ENCODE data around the gene TBC1D10A.

DNA sequence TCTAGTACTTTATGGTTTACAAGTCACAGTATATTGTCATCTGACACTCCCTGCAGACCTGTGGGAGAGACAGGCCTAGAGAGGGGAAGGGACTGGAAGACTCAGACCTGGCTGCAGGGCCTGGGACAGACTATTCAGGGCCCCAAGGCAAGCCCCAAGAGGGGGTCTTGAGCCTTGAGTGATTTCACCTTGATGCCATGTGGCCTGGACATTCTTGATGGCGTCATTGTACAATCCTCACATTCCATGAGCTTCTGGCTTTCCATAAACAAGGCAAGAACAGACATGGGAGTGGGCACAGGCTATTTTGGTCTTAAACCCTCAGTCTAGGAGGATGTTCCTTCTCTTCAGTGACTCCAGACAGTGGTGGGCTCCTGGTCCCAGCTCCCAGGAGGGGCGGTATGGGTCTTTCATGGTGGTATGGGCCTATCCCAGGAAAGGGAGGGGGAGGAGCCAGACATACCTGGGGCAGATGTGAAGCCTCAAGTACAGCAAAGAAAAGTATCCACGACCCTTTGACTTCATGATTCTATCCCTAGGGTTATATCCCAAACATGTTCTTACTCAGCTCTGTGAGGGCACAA, 1.8 kb upstream of the TBC1D10A start:
- TF ChIP-seq CTCF (IDR thresholded peaks at IDR 0.05; ENCODE audit: low read depth, low read length) (no peak), EZH2phosphoT487 (IDR thresholded peaks at IDR 0.05; ENCODE audit: low read depth) (no peak)
